GM12878 (cell line): ENCODE data around the gene KRTAP5-11. TPM values are rescaled to one million over a fixed set of nuclear protein-coding genes. Genes with fewer than 3 reads are reported as not detected.

ENCODE experiments used
- ATAC-seq: fragments of 200-7000 bp; cut with Tn5 transposase; 3 replicates; pipeline ENCODE4 v1.9.1; 2020; ENCODE audit warnings: mild to moderate bottlenecking, moderate library complexity
- BruUV-seq: library from RNA; stranded (reverse); fragments of 400-500 nt; replicated peaks from 2 replicates; lab custom pipeline; 2021; lab: Mats Ljungman, UMichigan
- CTCF ChIA-PET: fragments of 300-600 bp; sonication (Branson Sonifier 250); formaldehyde crosslinking; extraction: SDS; loops from one replicate; lab custom pipeline; 2021; ENCODE audit warnings: inconsistent platforms; lab: Yijun Ruan, JAX
- POLR2A ChIA-PET: fragments of 350-600 bp; formaldehyde crosslinking; extraction: SDS; loops from one replicate; lab custom pipeline; 2021; ENCODE audit warnings: inconsistent platforms; lab: Charles Lee
- RAD21 ChIA-PET: fragments of 300-600 bp; sonication (Branson Sonifier 250); formaldehyde crosslinking; loops from one replicate; lab custom pipeline; 2023; ENCODE audit warnings: antibody characterized with exemption; ENCODE audit not compliant: unreplicated experiment; lab: Charles Lee
- SMC1A ChIA-PET: fragments of 300-600 bp; sonication (Branson Sonifier 250); formaldehyde crosslinking; loops from one replicate; lab custom pipeline; 2023; ENCODE audit not compliant: unreplicated experiment, uncharacterized antibody; lab: Charles Lee
- DNase-seq: peaks from one replicate; pipeline ENCODE4 v3.0.0-alpha.2; 2011; ENCODE audit warnings: low read depth, low spot score
- FAIRE-seq: peaks from 3 replicates; lab custom pipeline; 2011; peaks lifted over from hg19 to GRCh38; lab: Jason Lieb, UNC
- H2AFZ ChIP-seq: 2 replicates; pipeline ENCODE4 v1.6.0; 2011; ENCODE audit warnings: low read depth, low read length, control low read depth; ENCODE audit not compliant: control insufficient read depth
- H3K27ac ChIP-seq: 2 replicates; pipeline ENCODE4 v1.5.1; 2011; ENCODE audit warnings: control low read depth; ENCODE audit not compliant: control insufficient read depth, insufficient read depth
- H3K27me3 ChIP-seq, 2 experiments: replicated peaks in 1 of 2; 2 replicates each; pipeline versions ENCODE4 v1.6.0 to v1.6.1; 2011; ENCODE audit warnings: low read length in 1 of 2; ENCODE audit not compliant: control insufficient read depth in 2 of 2, insufficient read depth in 2 of 2
- H3K36me3 ChIP-seq, 2 experiments: 2 replicates each; pipeline ENCODE4 v1.5.1; 2011; ENCODE audit warnings: low read length in 1 of 2; ENCODE audit not compliant: control insufficient read depth in 2 of 2, insufficient read depth in 2 of 2
- H3K4me1 ChIP-seq: 2 replicates; pipeline ENCODE4 v1.6.1; 2011; ENCODE audit warnings: mild to moderate bottlenecking, low read length, moderate library complexity, mixed read lengths; ENCODE audit not compliant: control insufficient read depth, insufficient read depth
- H3K4me2 ChIP-seq: 2 replicates; pipeline ENCODE4 v1.6.0; 2011; ENCODE audit warnings: control low read depth; ENCODE audit not compliant: control insufficient read depth, insufficient read depth
- H3K4me3 ChIP-seq: fragments of 200-600 bp; sonication (generic); 2 replicates; pipeline ENCODE4 v1.5.1; 2016
- H3K79me2 ChIP-seq: 2 replicates; pipeline ENCODE4 v1.6.0; 2011; ENCODE audit warnings: low read length; ENCODE audit not compliant: control insufficient read depth, insufficient read depth
- H3K9ac ChIP-seq: 2 replicates; pipeline ENCODE4 v1.8.0; 2011; ENCODE audit warnings: low read length, control low read depth, mixed read lengths; ENCODE audit not compliant: control insufficient read depth, insufficient read depth
- H3K9me3 ChIP-seq: replicated peaks from 3 replicates; pipeline ENCODE4 v1.5.1; 2011; ENCODE audit warnings: mild to moderate bottlenecking, low read length; ENCODE audit not compliant: control insufficient read depth, insufficient read depth
- H4K20me1 ChIP-seq: 2 replicates; pipeline ENCODE4 v1.6.0; 2011; ENCODE audit not compliant: control insufficient read depth, insufficient read depth
- ATF2 ChIP-seq: IDR thresholded peaks from 2 replicates; pipeline ENCODE4 v1.6.1; 2012; ENCODE audit warnings: low read length, inconsistent platforms
- ATF7 ChIP-seq: fragments of 450-650 bp; IDR thresholded peaks from 2 replicates; pipeline ENCODE4 v1.6.1; 2016; ENCODE audit warnings: low read depth, mild to moderate bottlenecking
- CEBPB ChIP-seq, 2 experiments: fragments of 150-350 bp in 1 of 2; IDR thresholded peaks; 2 replicates each; pipeline ENCODE4 v1.6.1; 2012 to 2014; ENCODE audit warnings: low read depth in 2 of 2, low read length in 2 of 2, borderline replicate concordance in 1 of 2, inconsistent platforms in 1 of 2
- CREB1 ChIP-seq: IDR thresholded peaks from 2 replicates; pipeline ENCODE4 v1.6.1; 2012; ENCODE audit warnings: low read depth, mild to moderate bottlenecking, inconsistent platforms
- DPF2 ChIP-seq: fragments of 450-650 bp; IDR thresholded peaks from 2 replicates; pipeline ENCODE4 v1.6.1; 2017; ENCODE audit warnings: mild to moderate bottlenecking
- EGR1 ChIP-seq, 2 experiments: IDR thresholded peaks; 1 replicate in 1 of 2; 2 replicates in 1 of 2; pipeline ENCODE4 v1.6.1; 2011 to 2012; ENCODE audit warnings: low read depth in 2 of 2, low read length in 2 of 2, borderline replicate concordance in 1 of 2, mild to moderate bottlenecking in 1 of 2, moderate library complexity in 1 of 2
- KAT2A ChIP-seq: conservative IDR thresholded peaks from 2 replicates; pipeline ENCODE4 v1.6.1; 2011; ENCODE audit warnings: low read depth, low read length; ENCODE audit not compliant: control insufficient read depth
- LARP7 ChIP-seq: fragments of 450-650 bp; IDR thresholded peaks from 2 replicates; pipeline ENCODE4 v1.6.1; 2017; ENCODE audit warnings: mild to moderate bottlenecking
- MEF2A ChIP-seq: IDR thresholded peaks from 2 replicates; pipeline ENCODE4 v1.6.1; 2011; ENCODE audit warnings: low read depth, mild to moderate bottlenecking, low read length, moderate library complexity; ENCODE audit not compliant: insufficient read depth
- NBN ChIP-seq: fragments of 450-650 bp; IDR thresholded peaks from 2 replicates; pipeline ENCODE4 v1.6.1; 2016
- NFYB ChIP-seq: IDR thresholded peaks from 2 replicates; pipeline ENCODE4 v1.6.1; 2011; ENCODE audit warnings: low read depth, mild to moderate bottlenecking, low read length, improper control_type of control experiment, moderate library complexity; ENCODE audit not compliant: insufficient read depth
- POLR2A ChIP-seq: IDR thresholded peaks from 2 replicates; pipeline ENCODE4 v1.6.1; 2011; ENCODE audit warnings: low read depth, mild to moderate bottlenecking, low read length
- SIN3A ChIP-seq: IDR thresholded peaks from 2 replicates; pipeline ENCODE4 v1.6.1; 2012; ENCODE audit warnings: low read depth, low read length, improper control_type of control experiment
- SREBF1 ChIP-seq: IDR thresholded peaks from 2 replicates; pipeline ENCODE4 v1.6.1; 2012; ENCODE audit warnings: mild to moderate bottlenecking, low read length
- SREBF2 ChIP-seq: IDR thresholded peaks from 2 replicates; pipeline ENCODE4 v1.6.1; 2012; ENCODE audit warnings: mild to moderate bottlenecking, low read length
- SRF ChIP-seq, 2 experiments: IDR thresholded peaks; 2 replicates each; pipeline ENCODE4 v1.6.1; 2011; ENCODE audit warnings: low read depth in 2 of 2, low read length in 2 of 2, mild to moderate bottlenecking in 1 of 2, moderate library complexity in 1 of 2
- TBL1XR1 ChIP-seq: IDR thresholded peaks from 2 replicates; pipeline ENCODE4 v1.6.1; 2012; ENCODE audit warnings: low read depth, low read length, improper control_type of control experiment
- USF2 ChIP-seq: IDR thresholded peaks from 2 replicates; pipeline ENCODE4 v1.6.1; 2011; ENCODE audit warnings: low read depth, low read length, improper control_type of control experiment, borderline replicate concordance
- ZBED1 ChIP-seq: IDR thresholded peaks from 2 replicates; pipeline ENCODE4 v1.6.1; 2016; ENCODE audit warnings: borderline replicate concordance
- WGBS: methylation state at CpG from one replicate; pipeline ENCODE4 v1.1.6; 2016; ENCODE audit warnings: low lambda C conversion rate; ENCODE audit not compliant: insufficient replicate concordance, insufficient coverage; ENCODE audit errors: missing lambda C conversion rate; 5-methylcytosine and 5-hydroxymethylcytosine counted together
- in situ Hi-C: fragments of 300-500 bp; cut with MboI; formaldehyde crosslinking; loops from 9 replicates; pipeline ENCODE4 v1.14.3; 2018; ENCODE audit warnings: mixed read lengths
- intact Hi-C: fragments of 100-400 bp; cut with micrococcal nuclease; formaldehyde crosslinking; loops from one replicate; pipeline ENCODE4 v1.14.2; 2022; ENCODE audit not compliant: unreplicated experiment
- polyA plus RNA-seq, 11 experiments: library from polyadenylated mRNA; depleted of rRNA in 4 of 11; unstranded in 6 of 11; stranded (reverse) in 5 of 11; fragments of >200 nt; fragmentation: Nextera tagmentation in 4 of 11; fragmentation: Illumina TruSeq in 1 of 11; extraction: Ambion mirVana in 4 of 11; extraction: Trizol in 1 of 11; gene quantifications; 1 replicate in 1 of 11; 2 replicates in 10 of 11; pipeline versions ENCODE4 v1.2.1 to v1.2.3, GENCODE V29; 2011 to 2016; ENCODE audit warnings: inconsistent platforms in 2 of 11, missing spikeins in 2 of 11, low read depth in 1 of 11
- total RNA-seq, 4 experiments: library from RNA; depleted of rRNA in 3 of 4; stranded (reverse); fragments of >200 nt in 3 of 4; fragmentation: Illumina TruSeq in 1 of 4; extraction: Trizol in 1 of 4; gene quantifications; 2 replicates each; pipeline versions ENCODE4 v1.2.1 to v1.2.3, GENCODE V29; 2013 to 2021
- TF ChIP-seq, protein P1 (sequence below): IDR thresholded peaks from 2 replicates; pipeline ENCODE4 v1.6.1; 2011; ENCODE audit warnings: mild to moderate bottlenecking, low read depth, low read length, moderate library complexity; ENCODE audit not compliant: insufficient replicate concordance

KRTAP5-11 gene
- total and polyA plus RNA-seq, 10 of the 15 experiments (the other 5 are each of a cell fraction or from before 2014, with no cell fraction given), result not detected

DNA sequence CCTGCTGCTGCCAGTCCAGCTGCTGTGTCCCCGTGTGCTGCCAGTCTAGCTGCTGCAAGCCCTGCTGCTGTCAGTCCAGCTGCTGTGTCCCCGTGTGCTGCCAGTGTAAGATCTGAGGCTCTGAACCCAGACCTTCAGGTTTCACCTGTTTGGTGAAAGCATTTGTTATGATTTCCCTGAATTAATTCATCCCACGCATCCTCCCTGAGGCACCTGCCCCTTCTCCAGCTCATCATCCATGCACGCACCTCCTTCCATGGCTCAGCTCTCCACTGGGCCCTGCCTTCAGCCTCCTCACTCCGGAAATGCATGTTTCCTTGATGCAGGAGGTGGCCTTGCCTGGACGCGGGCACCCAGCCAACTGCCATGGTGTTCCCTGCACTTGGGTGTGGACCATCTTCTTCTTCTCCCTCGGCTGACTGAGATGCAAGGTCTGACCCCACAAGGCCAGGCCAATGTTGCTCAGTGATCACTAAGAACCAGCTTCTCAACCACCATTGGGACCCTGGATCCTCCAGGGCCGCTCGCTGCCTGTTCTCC is 16.5 kb downstream of the KRTAP5-11 start:
- intact Hi-C loops (loop anchor here (10.0 kb wide), 1 partner anchor 141 kb away; no protein-coding TSS in a partner anchor), in situ Hi-C loops (no loop called here)
- 32% methylated on average over 10 of the region's 10 CpGs for WGBS
- POLR2A ChIA-PET, result no interaction called here
- BruUV-seq, result no TSS peak
- CTCF ChIA-PET, result interaction anchor here (1.0 to 1.3 kb wide), 2 partner anchors 14 to 17 kb away, joined by 3 read pairs; partner anchors contain the start of gene KRTAP5-9
- Histone ChIP-seq H3K4me1 (no peaks in the 10 kb centered on the region), H3K79me2 (no peaks in the 10 kb centered on the region), H3K36me3 (no peaks in the 10 kb centered on the region), H4K20me1 (no peaks in the 10 kb centered on the region), H2AFZ (no peak overlapping the region), H3K4me3 (no peak overlapping the region), H3K9me3 (no peaks in the 10 kb centered on the region), H3K4me2 (no peak overlapping the region), H3K27me3 (no peaks in the 10 kb centered on the region), H3K9ac (no peak overlapping the region), H3K27ac (no peak overlapping the region)
- SMC1A ChIA-PET, result no interaction called here
- RAD21 ChIA-PET, result no interaction called here
- no peak for TF ChIP-seq SIN3A
- TF ChIP-seq EGR1 (IDR thresholded peaks at IDR 0.05; ENCODE audit: borderline replicate concordance in 1 of 2, low read depth in 2 of 2, low read length in 2 of 2), result no peak
- TF ChIP-seq NFYB, result no peak
- no peak for TF ChIP-seq LARP7
- no peak for TF ChIP-seq KAT2A
- TF ChIP-seq DPF2, result no peak
- TF ChIP-seq CREB1, result no peak
- no peak for TF ChIP-seq SREBF2
- TF ChIP-seq SREBF1, result no peak
- TF ChIP-seq, protein P1, sequence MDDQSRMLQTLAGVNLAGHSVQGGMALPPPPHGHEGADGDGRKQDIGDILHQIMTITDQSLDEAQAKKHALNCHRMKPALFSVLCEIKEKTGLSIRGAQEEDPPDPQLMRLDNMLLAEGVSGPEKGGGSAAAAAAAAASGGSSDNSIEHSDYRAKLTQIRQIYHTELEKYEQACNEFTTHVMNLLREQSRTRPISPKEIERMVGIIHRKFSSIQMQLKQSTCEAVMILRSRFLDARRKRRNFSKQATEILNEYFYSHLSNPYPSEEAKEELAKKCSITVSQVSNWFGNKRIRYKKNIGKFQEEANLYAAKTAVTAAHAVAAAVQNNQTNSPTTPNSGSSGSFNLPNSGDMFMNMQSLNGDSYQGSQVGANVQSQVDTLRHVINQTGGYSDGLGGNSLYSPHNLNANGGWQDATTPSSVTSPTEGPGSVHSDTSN, result no peak
- no peak for TF ChIP-seq TBL1XR1
- no peak for TF ChIP-seq USF2
- no peak for TF ChIP-seq POLR2A
- TF ChIP-seq CEBPB (IDR thresholded peaks at IDR 0.05; ENCODE audit: borderline replicate concordance in 1 of 2, low read depth in 2 of 2, low read length in 2 of 2), result no peak
- TF ChIP-seq NBN, result no peak
- TF ChIP-seq ATF2, result no peak
- TF ChIP-seq MEF2A, result no peak
- no peak for TF ChIP-seq SRF (IDR thresholded peaks at IDR 0.05; ENCODE audit: low read depth in 2 of 2, low read length in 2 of 2)
- TF ChIP-seq ZBED1, result no peak
- TF ChIP-seq ATF7, result no peak
- DNase-seq, result no peak
- FAIRE-seq, result no peak
- no peak for ATAC-seq
